Measurements from ENCODE around the gene QRFP. TPM values are rescaled to one million over a fixed set of nuclear protein-coding genes. Genes with fewer than 3 reads are reported as not detected.

The QRFP gene
- total and polyA plus RNA-seq, 2 of the 8 experiments (the other 6 are each of a cell fraction or from before 2014, with no cell fraction given) = not detected

- no peak for TF ChIP-seq EGR1 (IDR thresholded peaks at IDR 0.05; ENCODE audit: borderline replicate concordance, low read depth, low read length)
- TF ChIP-seq CHD1 (IDR thresholded peaks at IDR 0.05; ENCODE audit: low read depth, low read length) = no peak
- no peak for TF ChIP-seq YY1 (IDR thresholded peaks at IDR 0.05; ENCODE audit: low read depth, low read length)
- TF ChIP-seq MAFK (IDR thresholded peaks at IDR 0.05; ENCODE audit: low read depth, low read length) = no peak
- no peak for TF ChIP-seq NANOG (IDR thresholded peaks at IDR 0.05; ENCODE audit: insufficient read depth, low read depth, low read length, poor library complexity, severe bottlenecking)
- no peak for TF ChIP-seq JUND (IDR thresholded peaks at IDR 0.05; ENCODE audit: low read length)
- Histone ChIP-seq H3K4me3 (ENCODE audit: extremely low read depth in 1 of 4, insufficient read depth in 2 of 4, low read depth in 3 of 4, low read length in 4 of 4) (no peak overlapping the region), H3K36me3 (ENCODE audit: control insufficient read depth in 2 of 4, insufficient read depth in 4 of 4, low read length in 3 of 4) (peaks cover 28 to 48% (median 44%) of the 10 kb centered on the region in 4 experiments), H2BK120ac (replicated peaks; ENCODE audit: low read depth, low read length) (no peak overlapping the region), H3K9ac (replicated peaks in 1 of 4; ENCODE audit: extremely low read depth in 1 of 4, low read depth in 3 of 4, low read length in 3 of 4) (no peak overlapping the region), H2BK20ac (ENCODE audit: low read length) (no peak overlapping the region), H2AK5ac (ENCODE audit: low read depth, low read length) (no peak overlapping the region), H3K9me3 (ENCODE audit: insufficient read depth in 2 of 2, low read depth in 1 of 2, low read length in 1 of 2) (no peaks in the 10 kb centered on the region), H2BK5ac (ENCODE audit: low read depth, low read length) (no peak overlapping the region), H3K14ac (ENCODE audit: insufficient read length) (no peak overlapping the region), H4K91ac (replicated peaks; ENCODE audit: insufficient read length, low read length) (no peak overlapping the region), H3K4me2 (ENCODE audit: insufficient read depth in 1 of 2, low read depth in 2 of 2, low read length in 2 of 2) (no peak overlapping the region), H3K4me1 (replicated peaks in 1 of 4; ENCODE audit: control insufficient read depth in 3 of 4, insufficient read depth in 4 of 4, low read length in 3 of 4) (no peaks in the 10 kb centered on the region), H4K20me1 (replicated peaks in 1 of 2; ENCODE audit: control insufficient read depth in 1 of 2, insufficient read depth in 2 of 2, low read length in 2 of 2) (peaks cover 0 to 8% of the 10 kb centered on the region in 2 experiments), H3K27ac (ENCODE audit: low read depth, low read length) (no peak overlapping the region), H3K4ac (replicated peaks; ENCODE audit: insufficient read length, low read depth, low read length) (no peak overlapping the region), H3K23ac (ENCODE audit: insufficient read length) (no peak overlapping the region), H3K79me1 (ENCODE audit: low read depth, low read length) (peaks cover 4% of the 10 kb centered on the region), H3K27me3 (replicated peaks in 1 of 4; ENCODE audit: control insufficient read depth in 3 of 4, extremely low read depth in 1 of 4, insufficient read depth in 3 of 4, low read length in 3 of 4) (no peaks in the 10 kb centered on the region), H3K18ac (ENCODE audit: extremely low read depth, low read length) (no peak overlapping the region), H2BK15ac (ENCODE audit: low read length) (no peak overlapping the region), H3K56ac (replicated peaks; ENCODE audit: insufficient read length, low read depth, low read length) (no peak overlapping the region), H3K79me2 (ENCODE audit: control insufficient read depth in 1 of 2, insufficient read depth in 2 of 2, low read length in 2 of 2) (peaks cover 0 to 25% of the 10 kb centered on the region in 2 experiments; a peak in 2 of 4 replicates), H2AFZ (ENCODE audit: low read length) (no peak overlapping the region), H2BK12ac (ENCODE audit: low read depth, low read length) (no peak overlapping the region), H4K5ac (ENCODE audit: insufficient read length, low read depth, low read length) (no peak overlapping the region), H4K8ac (ENCODE audit: extremely low read depth, insufficient read depth, low read length) (no peak overlapping the region), H3K23me2 (ENCODE audit: low read depth, low read length) (no peaks in the 10 kb centered on the region)
- FAIRE-seq (no peak), DNase-seq (ENCODE audit: low read depth in 1 of 2, low spot score in 2 of 2) (no peak)
- POLR2A ChIA-PET (ENCODE audit: partially characterized antibody) = no interaction called here
- CTCF ChIA-PET (ENCODE audit: partially characterized antibody) = interaction anchor here (1.2 to 12.4 kb wide), 5 partner anchors 10 to 175 kb away, joined by 3 to 317 read pairs (median 4); no protein-coding TSS in a partner anchor
- 93% methylated on average over 9 of the region's 9 CpGs; no CpG with 5 or more reads in 1 of the 2 experiments for WGBS, 2 experiments (ENCODE audit: extremely low coverage in 1 of 2, insufficient coverage in 1 of 2, insufficient read length in 1 of 2, insufficient replicate concordance in 2 of 2, low coverage in 1 of 2, low lambda C conversion rate in 2 of 2, missing lambda C conversion rate in 1 of 2)
Observed at GRCh38 chr9:130872508-130872907, 24.1 kb downstream of the QRFP start.

All from H1 (cell line).